Panc1 (cell line): Measurements from ENCODE around the gene TBCK.

ENCODE experiments used
- CTCF ChIP-seq: fragments of 450-650 bp; IDR thresholded peaks from 2 replicates; pipeline ENCODE4 v1.5.1; 2017; ENCODE audit warnings: mild to moderate bottlenecking
- POLR2AphosphoS5 ChIP-seq: IDR thresholded peaks from 2 replicates; pipeline ENCODE4 v1.6.1; 2012; ENCODE audit warnings: mild to moderate bottlenecking, low read depth, low read length, moderate library complexity
- REST ChIP-seq, 2 experiments: IDR thresholded peaks; 2 replicates each; pipeline ENCODE4 v1.6.1; 2011 to 2012; ENCODE audit warnings: low read depth in 2 of 2, control low read depth in 1 of 2, low read length in 1 of 2, mild to moderate bottlenecking in 1 of 2, moderate library complexity in 1 of 2; ENCODE audit not compliant: insufficient read depth in 1 of 2
- SIN3A ChIP-seq: IDR thresholded peaks from 2 replicates; pipeline ENCODE4 v1.6.1; 2012; ENCODE audit warnings: low read depth, mild to moderate bottlenecking, low read length, moderate library complexity, borderline replicate concordance; ENCODE audit not compliant: insufficient read depth
- TCF7L2 ChIP-seq: IDR thresholded peaks from 2 replicates; pipeline ENCODE4 v1.6.1; 2011; ENCODE audit warnings: mild to moderate bottlenecking, low read depth, low read length, inconsistent platforms

- TF ChIP-seq CTCF: no peak
- TF ChIP-seq SIN3A: no peak
- TF ChIP-seq TCF7L2: no peak
- no peak for TF ChIP-seq REST (IDR thresholded peaks at IDR 0.05; ENCODE audit: insufficient read depth in 1 of 2, low read depth in 2 of 2, low read length in 1 of 2)
- no peak for TF ChIP-seq POLR2AphosphoS5
Observed at GRCh38 chr4:106033469-106033868, 282.5 kb downstream of the TBCK start.
